CD14-positive monocyte (primary cell): ENCODE results near the gene MRPS23. TPM values are rescaled to one million over a fixed set of nuclear protein-coding genes. Genes with fewer than 3 reads are reported as not detected.

Experiments
- DNase-seq, 3 donors: peaks; one replicate each; pipeline ENCODE4 v3.0.0-alpha.2; 2011 to 2022
- H2AFZ ChIP-seq: 2 replicates; pipeline ENCODE4 v1.6.0; 2012; ENCODE audit warnings: mild to moderate bottlenecking, low read depth, low read length, inconsistent platforms; ENCODE audit not compliant: insufficient read depth, poor library complexity, severe bottlenecking
- H3K27ac ChIP-seq, 2 donors: 1 replicate in 1 of 2; 2 replicates in 1 of 2; pipeline ENCODE4 v1.5.1; 2012 to 2013; ENCODE audit warnings: low read length in 2 of 2, control low read depth in 1 of 2, inconsistent platforms in 1 of 2, low read depth in 1 of 2, mild to moderate bottlenecking in 1 of 2
- H3K27me3 ChIP-seq, 2 donors: one replicate each; pipeline versions ENCODE4 v1.6.0 to v1.6.1; 2011 to 2013; ENCODE audit warnings: low read length in 2 of 2; ENCODE audit not compliant: control insufficient read depth in 2 of 2, insufficient read depth in 2 of 2
- H3K36me3 ChIP-seq, 2 donors: replicated peaks in 1 of 2; 1 replicate in 1 of 2; 2 replicates in 1 of 2; pipeline versions ENCODE4 v1.5.1 to v1.6.1; 2012 to 2013; ENCODE audit warnings: low read length in 2 of 2, control low read depth in 1 of 2, inconsistent platforms in 1 of 2, mild to moderate bottlenecking in 1 of 2; ENCODE audit not compliant: insufficient read depth in 2 of 2, control insufficient read depth in 1 of 2
- H3K4me1 ChIP-seq, 2 donors: 1 replicate in 1 of 2; 2 replicates in 1 of 2; pipeline versions ENCODE4 v1.5.1 to v1.6.1; 2012 to 2013; ENCODE audit warnings: low read length in 2 of 2, control low read depth in 1 of 2, inconsistent platforms in 1 of 2, mild to moderate bottlenecking in 1 of 2, moderate library complexity in 1 of 2; ENCODE audit not compliant: insufficient read depth in 2 of 2, control insufficient read depth in 1 of 2
- H3K4me2 ChIP-seq: replicated peaks from 2 replicates; pipeline ENCODE3; 2012; ENCODE audit warnings: low read length, moderate library complexity, mild to moderate bottlenecking; ENCODE audit not compliant: poor library complexity, severe bottlenecking; ENCODE audit errors: extremely low read depth
- H3K4me3 ChIP-seq, 3 experiments: fragments of 200-600 bp in 1 of 3; sonication (generic) in 1 of 3; replicated peaks in 1 of 3; 1 replicate in 2 of 3; 2 replicates in 1 of 3; pipeline ENCODE4 v1.5.1; 2011 to 2013; ENCODE audit warnings: low read length in 3 of 3, mild to moderate bottlenecking in 3 of 3, control low read depth in 2 of 3, low read depth in 2 of 3, inconsistent platforms in 1 of 3, moderate library complexity in 1 of 3
- H3K79me2 ChIP-seq: 2 replicates; pipeline ENCODE4 v1.6.0; 2012; ENCODE audit warnings: mild to moderate bottlenecking, control low read depth, inconsistent platforms, low read length, moderate library complexity; ENCODE audit not compliant: insufficient read depth
- H3K9ac ChIP-seq: 2 replicates; pipeline ENCODE4 v1.6.0; 2017; ENCODE audit warnings: low read length, mild to moderate bottlenecking; ENCODE audit not compliant: insufficient read depth, poor library complexity, severe bottlenecking
- H3K9me3 ChIP-seq, 2 donors: replicated peaks in 1 of 2; 1 replicate in 1 of 2; 2 replicates in 1 of 2; pipeline versions ENCODE4 v1.5.1 to v1.6.1; 2012 to 2013; ENCODE audit warnings: low read length in 2 of 2, control low read depth in 1 of 2; ENCODE audit not compliant: control insufficient read depth in 1 of 2, insufficient read depth in 1 of 2
- H4K20me1 ChIP-seq: 2 replicates; pipeline ENCODE4 v1.6.0; 2012; ENCODE audit warnings: mild to moderate bottlenecking, low read length, control low read depth, moderate library complexity; ENCODE audit not compliant: insufficient read depth
- H3K27ac Mint-ChIP-seq, 7 donors: one replicate each; pipeline ENCODE4 v1.8.0; 2020; ENCODE audit warnings: mild to moderate bottlenecking in 7 of 7, mixed read lengths in 7 of 7, moderate library complexity in 6 of 7, inconsistent platforms in 2 of 7
- H3K27me3 Mint-ChIP-seq, 3 donors: one replicate each; pipeline ENCODE4 v1.8.0; 2021 to 2022; ENCODE audit warnings: low read depth in 3 of 3, mild to moderate bottlenecking in 3 of 3, mixed read lengths in 3 of 3, moderate library complexity in 3 of 3, inconsistent platforms in 1 of 3
- H3K36me3 Mint-ChIP-seq, 2 donors: one replicate each; pipeline ENCODE4 v1.8.0; 2020; ENCODE audit warnings: mixed read lengths in 2 of 2, inconsistent platforms in 1 of 2, mild to moderate bottlenecking in 1 of 2
- H3K4me1 Mint-ChIP-seq: one replicate; pipeline ENCODE4 v1.8.0; 2020; ENCODE audit warnings: mild to moderate bottlenecking, mixed read lengths
- H3K4me3 Mint-ChIP-seq, 2 donors: one replicate each; pipeline ENCODE4 v1.8.0; 2020; ENCODE audit warnings: mild to moderate bottlenecking in 2 of 2, mixed read lengths in 2 of 2, moderate library complexity in 1 of 2
- H3K9me3 Mint-ChIP-seq, 7 donors: one replicate each; pipeline ENCODE4 v1.8.0; 2020 to 2022; ENCODE audit warnings: mixed read lengths in 7 of 7, mild to moderate bottlenecking in 6 of 7, moderate library complexity in 6 of 7, inconsistent platforms in 2 of 7
- WGBS: methylation state at CpG from one replicate; pipeline ENCODE4 v1.1.5; 2013; ENCODE audit warnings: missing lambda C conversion rate; ENCODE audit not compliant: insufficient coverage; 5-methylcytosine and 5-hydroxymethylcytosine counted together
- intact Hi-C, 2 donors: fragments of 100-400 bp; cut with micrococcal nuclease; formaldehyde crosslinking; loops; one replicate each; pipeline versions ENCODE4 v1.15.0 to v1.15.1; 2023
- polyA plus RNA-seq, 3 donors: library from polyadenylated mRNA; depleted of rRNA in 1 of 3; unstranded in 2 of 3; stranded (reverse) in 1 of 3; fragments of 300-500 nt in 2 of 3; fragments of >200 nt in 1 of 3; fragmentation: Illumina TruSeq in 2 of 3; gene quantifications; 1 replicate in 2 of 3; 2 replicates in 1 of 3; pipeline ENCODE4 v1.2.3, GENCODE V29; 2012 to 2021
- TF ChIP-seq, protein P1 (sequence below): fragments of 200-600 bp; IDR thresholded peaks from one replicate; pipeline ENCODE4 v1.8.0; 2022; ENCODE audit warnings: antibody characterized with exemption, mild to moderate bottlenecking

The MRPS23 gene
- polyA plus RNA-seq, 3 donors = 14.5 to 40.6 (median 32.7) TPM

DNA sequence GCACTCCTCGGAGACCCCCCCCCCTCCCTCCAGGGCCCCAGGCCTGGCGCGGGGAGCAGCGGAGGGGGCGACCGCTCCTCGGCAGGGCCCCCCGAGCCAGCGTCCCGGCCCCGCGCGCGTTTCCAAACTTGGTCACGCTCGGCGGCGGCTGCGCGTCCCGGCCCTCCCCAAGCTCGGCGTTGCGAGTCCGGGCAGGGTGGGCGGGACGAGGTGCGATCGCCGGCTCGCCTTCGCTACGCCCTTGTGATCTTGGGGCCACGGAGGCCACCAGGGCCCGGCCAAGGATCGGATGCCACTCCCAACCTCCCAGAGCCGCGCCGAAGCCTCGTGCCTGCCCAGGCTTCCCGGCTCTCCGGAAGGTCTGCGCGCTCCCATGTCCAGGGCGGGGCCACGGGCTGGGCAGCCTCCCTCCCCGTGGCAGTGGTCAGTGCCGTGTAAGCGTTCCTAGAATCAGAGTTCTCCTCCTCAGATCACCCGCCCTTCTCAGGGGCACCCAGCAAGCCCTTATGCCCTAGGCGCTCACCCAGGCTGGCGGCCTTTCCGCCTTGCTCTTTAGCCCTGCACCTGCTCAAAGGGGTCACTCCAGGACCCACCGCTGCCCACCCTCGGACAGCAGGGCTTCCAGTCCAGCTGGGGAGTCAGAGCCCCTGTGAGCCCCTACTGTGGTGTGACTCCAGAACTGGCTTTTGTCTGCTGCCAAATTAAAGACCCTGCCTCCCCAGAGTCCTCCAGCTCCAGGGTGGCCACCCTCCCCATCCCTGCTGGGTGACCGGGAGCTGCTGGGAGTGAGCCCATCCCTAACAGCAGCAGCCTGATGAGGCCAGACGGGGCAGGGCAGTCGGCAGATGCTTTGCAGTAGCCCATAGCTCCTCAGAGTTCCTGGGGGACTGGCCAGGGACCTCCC lies 12.2 kb upstream of the MRPS23 start:
- intact Hi-C loops = loop anchor here in 1 of 2 donors (10.0 kb wide), 1 partner anchor 253 kb away; no protein-coding TSS in a partner anchor
- Histone ChIP-seq H3K27me3 (peaks cover 0 to 10% of the 10 kb centered on the region in 2 donors), H3K9me3 (no peaks in the 10 kb centered on the region), H3K27ac (peak overlapping the region in 1 of 2 donors; percentile 68), H3K4me1 (peaks cover 26 to 28% of the 10 kb centered on the region in 2 donors), H3K79me2 (no peaks in the 10 kb centered on the region), H3K4me2 (peak overlapping the region; percentile 98), H3K36me3 (no peaks in the 10 kb centered on the region), H3K9ac (peak overlapping the region; percentile 41), H4K20me1 (no peaks in the 10 kb centered on the region), H2AFZ (peak overlapping the region; percentile 73), H3K4me3 (peak overlapping the region; percentile 37 to 74 (median 44))
- no peak for DNase-seq
- peaks cover 0 to 2% (median 0%) of the 10 kb centered on the region in 7 donors for H3K9me3 Mint-ChIP-seq
- H3K27me3 Mint-ChIP-seq = peaks cover 11 to 15% (median 14%) of the 10 kb centered on the region in 3 donors
- WGBS = 27% methylated on average over 53 of the region's 58 CpGs
- peaks cover 23% of the 10 kb centered on the region for H3K4me1 Mint-ChIP-seq
- TF ChIP-seq, protein P1, sequence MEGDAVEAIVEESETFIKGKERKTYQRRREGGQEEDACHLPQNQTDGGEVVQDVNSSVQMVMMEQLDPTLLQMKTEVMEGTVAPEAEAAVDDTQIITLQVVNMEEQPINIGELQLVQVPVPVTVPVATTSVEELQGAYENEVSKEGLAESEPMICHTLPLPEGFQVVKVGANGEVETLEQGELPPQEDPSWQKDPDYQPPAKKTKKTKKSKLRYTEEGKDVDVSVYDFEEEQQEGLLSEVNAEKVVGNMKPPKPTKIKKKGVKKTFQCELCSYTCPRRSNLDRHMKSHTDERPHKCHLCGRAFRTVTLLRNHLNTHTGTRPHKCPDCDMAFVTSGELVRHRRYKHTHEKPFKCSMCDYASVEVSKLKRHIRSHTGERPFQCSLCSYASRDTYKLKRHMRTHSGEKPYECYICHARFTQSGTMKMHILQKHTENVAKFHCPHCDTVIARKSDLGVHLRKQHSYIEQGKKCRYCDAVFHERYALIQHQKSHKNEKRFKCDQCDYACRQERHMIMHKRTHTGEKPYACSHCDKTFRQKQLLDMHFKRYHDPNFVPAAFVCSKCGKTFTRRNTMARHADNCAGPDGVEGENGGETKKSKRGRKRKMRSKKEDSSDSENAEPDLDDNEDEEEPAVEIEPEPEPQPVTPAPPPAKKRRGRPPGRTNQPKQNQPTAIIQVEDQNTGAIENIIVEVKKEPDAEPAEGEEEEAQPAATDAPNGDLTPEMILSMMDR = no peak
- peaks cover 27 to 37% of the 10 kb centered on the region in 2 donors for H3K36me3 Mint-ChIP-seq
- peak overlapping the region; percentile 81 to 83 for H3K4me3 Mint-ChIP-seq
- H3K27ac Mint-ChIP-seq = no peak overlapping the region

DNA sequence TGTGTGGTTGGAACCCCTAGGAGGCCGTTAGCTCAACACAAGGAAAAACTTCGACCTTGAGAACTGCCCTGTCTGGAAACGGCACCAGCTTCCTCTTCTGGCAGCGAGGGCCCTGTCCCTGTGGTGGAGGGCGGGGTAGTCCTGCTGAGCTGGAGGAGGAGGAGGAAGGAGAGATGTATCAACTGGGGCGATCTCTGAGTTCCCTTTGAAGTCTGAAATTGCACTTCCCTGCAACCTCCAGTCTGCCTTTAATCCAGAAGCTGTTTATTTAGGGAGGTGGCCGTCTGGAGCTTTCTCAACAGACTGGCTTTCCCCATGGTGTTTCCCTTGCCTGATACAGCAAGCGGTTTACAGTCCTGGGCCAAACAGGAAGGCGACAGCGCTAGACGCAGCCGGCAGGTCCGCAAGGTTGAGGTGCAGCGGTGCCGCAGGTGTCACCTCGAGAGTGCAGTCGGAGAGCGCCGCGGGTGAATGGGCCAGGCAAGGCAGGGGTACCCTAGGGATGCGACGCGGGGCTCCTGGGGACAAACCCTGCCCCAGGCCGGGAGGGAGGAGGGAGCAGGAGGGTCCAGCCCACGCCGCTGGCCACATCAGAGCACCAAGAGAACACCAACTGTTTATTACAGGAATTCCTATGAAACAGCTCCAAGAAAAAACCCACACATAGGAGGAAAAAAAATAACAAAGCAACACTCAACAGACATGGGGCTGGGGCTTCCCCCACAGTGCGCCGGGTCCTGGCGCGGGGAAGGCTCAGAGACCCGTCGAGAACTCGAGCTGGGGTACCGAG lies 11.4 kb upstream of the MRPS23 start:
- Histone ChIP-seq H3K4me2 (peak overlapping the region; percentile 98), H3K9ac (peak overlapping the region; percentile 41), H3K27ac (peak overlapping the region; percentile 48 to 68), H3K79me2 (no peaks in the 10 kb centered on the region), H3K4me1 (peaks cover 22 to 25% of the 10 kb centered on the region in 2 donors), H3K4me3 (peak overlapping the region; percentile 37 to 74 (median 44)), H2AFZ (peak overlapping the region; percentile 73), H4K20me1 (no peaks in the 10 kb centered on the region), H3K9me3 (no peaks in the 10 kb centered on the region), H3K27me3 (peaks cover 0 to 10% of the 10 kb centered on the region in 2 donors), H3K36me3 (no peaks in the 10 kb centered on the region)
- Mint-ChIP-seq H3K9me3 (peaks cover 0 to 2% (median 0%) of the 10 kb centered on the region in 7 donors), H3K4me3 (peak overlapping the region; percentile 81 to 96), H3K27ac (peak overlapping the region in 6 of 7 donors; percentile 76 to 85 (median 80)), H3K27me3 (peaks cover 11 to 17% (median 14%) of the 10 kb centered on the region in 3 donors), H3K36me3 (peaks cover 26 to 34% of the 10 kb centered on the region in 2 donors), H3K4me1 (peaks cover 22% of the 10 kb centered on the region)
- 1% methylated on average over 25 of the region's 34 CpGs for WGBS
- intact Hi-C loops = loop anchor here in 1 of 2 donors (10.0 kb wide), 1 partner anchor 254 kb away; no protein-coding TSS in a partner anchor
- TF ChIP-seq, protein P1 = no peak
- peak; percentile 79 to 86 (median 85) for DNase-seq
